Natural killer cell treated with Interleukin-12 subunit alpha and Interleukin-12 subunit beta and Interleukin-15 and Interleukin-18, amount 100 ng/mL, for 72 hours (primary cell): ENCODE results near the gene KMT2B. TPM values are rescaled to one million over a fixed set of nuclear protein-coding genes. Genes with fewer than 3 reads are reported as not detected.

ENCODE experiments used
- ATAC-seq, 2 donors: fragments of 150-1000 bp; cut with Tn5 transposase in 1 of 2; sonication (Bioruptor Pico), chemical (Tn5 transposase) in 1 of 2; 2 replicates each; pipeline ENCODE4 v1.10.0; 2021
- DNase-seq: peaks from one replicate; pipeline ENCODE4 v3.0.0; 2022; ENCODE audit warnings: low spot score
- H3K27ac Mint-ChIP-seq, 2 donors: 1 replicate in 1 of 2; 2 replicates in 1 of 2; pipeline ENCODE4 v1.8.0; 2022; ENCODE audit warnings: mixed read lengths in 2 of 2, mild to moderate bottlenecking in 1 of 2, moderate library complexity in 1 of 2
- H3K27me3 Mint-ChIP-seq, 2 donors: 1 replicate in 1 of 2; 2 replicates in 1 of 2; pipeline ENCODE4 v1.8.0; 2022; ENCODE audit warnings: mixed read lengths in 2 of 2
- H3K36me3 Mint-ChIP-seq: one replicate; pipeline ENCODE4 v1.8.0; 2022; ENCODE audit warnings: mixed read lengths
- H3K4me1 Mint-ChIP-seq, 2 donors: 1 replicate in 1 of 2; 2 replicates in 1 of 2; pipeline ENCODE4 v1.8.0; 2022; ENCODE audit warnings: low read depth in 2 of 2, mixed read lengths in 2 of 2, mild to moderate bottlenecking in 1 of 2
- H3K4me3 Mint-ChIP-seq: one replicate; pipeline ENCODE4 v1.8.0; 2022; ENCODE audit warnings: mixed read lengths
- H3K9me3 Mint-ChIP-seq: 2 replicates; pipeline ENCODE4 v1.8.0; 2022; ENCODE audit warnings: mixed read lengths
- total RNA-seq, 2 donors: library from RNA; stranded (reverse); gene quantifications; one replicate each; pipeline ENCODE4 v1.2.3, GENCODE V29; 2022

The KMT2B gene
- total RNA-seq, 2 donors from 2014 or later = 80.1 to 137 TPM

GRCh38 chr19:35693835-35694599 lies 23.8 kb upstream of the KMT2B start:
- Mint-ChIP-seq H3K4me1 (peaks cover 0 to 16% of the 10 kb centered on the region in 2 donors), H3K36me3 (no peaks in the 10 kb centered on the region), H3K27ac (peak overlapping the region; percentile 39 to 67), H3K9me3 (no peaks in the 10 kb centered on the region), H3K27me3 (no peaks in the 10 kb centered on the region), H3K4me3 (no peak overlapping the region)
- peak; percentile 91 for DNase-seq
- peak; percentile 100 for ATAC-seq

GRCh38 chr19:35695895-35696422 lies 21.8 kb upstream of the KMT2B start:
- Mint-ChIP-seq H3K36me3 (no peaks in the 10 kb centered on the region), H3K27ac (no peak overlapping the region), H3K9me3 (no peaks in the 10 kb centered on the region), H3K27me3 (no peaks in the 10 kb centered on the region), H3K4me3 (no peak overlapping the region), H3K4me1 (peaks cover 0 to 20% of the 10 kb centered on the region in 2 donors)
- DNase-seq = no peak
- no peak for ATAC-seq

GRCh38 chr19:35696835-35697234 lies 21.0 kb upstream of the KMT2B start:
- no peaks in the 10 kb centered on the region for H3K9me3 Mint-ChIP-seq
- H3K36me3 Mint-ChIP-seq = no peaks in the 10 kb centered on the region
- no peak overlapping the region for H3K4me3 Mint-ChIP-seq
- ATAC-seq (no peak), DNase-seq (no peak)
- peak overlapping the region in 1 of 2 donors; percentile 25 for H3K27ac Mint-ChIP-seq
- peaks cover under 1 to 20% of the 10 kb centered on the region in 2 donors for H3K4me1 Mint-ChIP-seq
- no peaks in the 10 kb centered on the region for H3K27me3 Mint-ChIP-seq

- peak overlapping the region; percentile 85 to 98 for H3K27ac Mint-ChIP-seq
- H3K36me3 Mint-ChIP-seq = no peaks in the 10 kb centered on the region
- H3K4me1 Mint-ChIP-seq = peaks cover 9 to 14% of the 10 kb centered on the region in 2 donors
- H3K9me3 Mint-ChIP-seq = no peaks in the 10 kb centered on the region
- H3K27me3 Mint-ChIP-seq = peaks cover 0 to 3% of the 10 kb centered on the region in 2 donors
- peak overlapping the region; percentile 98 for H3K4me3 Mint-ChIP-seq
- peak; percentile 99 to 100 for ATAC-seq
- DNase-seq = peak; percentile 96
Measured at GRCh38 chr19:35702223-35703012, 15.4 kb upstream of the KMT2B start.

GRCh38 chr19:35703343-35703742 lies 14.5 kb upstream of the KMT2B start:
- ATAC-seq (no peak), DNase-seq (no peak)
- no peaks in the 10 kb centered on the region for H3K36me3 Mint-ChIP-seq
- H3K9me3 Mint-ChIP-seq = no peaks in the 10 kb centered on the region
- peak overlapping the region; percentile 98 for H3K4me3 Mint-ChIP-seq
- H3K4me1 Mint-ChIP-seq = peaks cover 9 to 16% of the 10 kb centered on the region in 2 donors
- H3K27me3 Mint-ChIP-seq = peaks cover 0 to 3% of the 10 kb centered on the region in 2 donors
- H3K27ac Mint-ChIP-seq = no peak overlapping the region

- H3K27me3 Mint-ChIP-seq = peaks cover 0 to 3% of the 10 kb centered on the region in 2 donors
- no peaks in the 10 kb centered on the region for H3K36me3 Mint-ChIP-seq
- H3K4me3 Mint-ChIP-seq = no peak within 1 kb of the TSS
- no peaks in the 10 kb centered on the region for H3K9me3 Mint-ChIP-seq
- no peak within 1 kb of the TSS for H3K27ac Mint-ChIP-seq
- DNase-seq (no peak), ATAC-seq (no peak)
- peaks cover 9 to 15% of the 10 kb centered on the region in 2 donors for H3K4me1 Mint-ChIP-seq
Measured at GRCh38 chr19:35704218-35704617, 13.6 kb upstream of the KMT2B start, which contains the start of gene ZBTB32. Gene ZBTB32, plus strand, starts transcription at chr19:35704558. Its CDS starts 10,069 bp downstream, at chr19:35714627.

GRCh38 chr19:35708391-35708790 lies 9.4 kb upstream of the KMT2B start:
- ATAC-seq (no peak), DNase-seq (no peak)
- no peaks in the 10 kb centered on the region for H3K36me3 Mint-ChIP-seq
- H3K4me1 Mint-ChIP-seq = peaks cover 23 to 27% of the 10 kb centered on the region in 2 donors
- H3K27me3 Mint-ChIP-seq = no peaks in the 10 kb centered on the region
- peak overlapping the region; percentile 17 for H3K4me3 Mint-ChIP-seq
- H3K9me3 Mint-ChIP-seq = no peaks in the 10 kb centered on the region
- H3K27ac Mint-ChIP-seq = peak overlapping the region in 1 of 2 donors; percentile 46

- peaks cover 18% of the 10 kb centered on the region for H3K36me3 Mint-ChIP-seq
Measured at GRCh38 chr19:35710784-35711723, 6.7 kb upstream of the KMT2B start.

GRCh38 chr19:35712567-35713505 lies 5.0 kb upstream of the KMT2B start:
- Mint-ChIP-seq H3K36me3 (peaks cover 26% of the 10 kb centered on the region), H3K4me1 (peaks cover 49 to 53% of the 10 kb centered on the region in 2 donors), H3K9me3 (no peaks in the 10 kb centered on the region), H3K27ac (peak overlapping the region; percentile 96 to 99), H3K4me3 (peak overlapping the region; percentile 98), H3K27me3 (no peaks in the 10 kb centered on the region)
- peak; percentile 37 to 55 for ATAC-seq
- peak; percentile 87 for DNase-seq

More at GRCh38 chr19:35710784-35711723, 6.7 kb upstream of the KMT2B start:
- Mint-ChIP-seq H3K4me1 (peaks cover 41 to 44% of the 10 kb centered on the region in 2 donors), H3K27ac (peak overlapping the region; percentile 96 to 99), H3K9me3 (no peaks in the 10 kb centered on the region), H3K27me3 (no peaks in the 10 kb centered on the region), H3K4me3 (peak overlapping the region; percentile 88)
- peak; percentile 80 for DNase-seq
- peak; percentile 63 to 66 for ATAC-seq

GRCh38 chr19:35713506-35713850 lies 4.3 kb upstream of the KMT2B start:
- no peaks in the 10 kb centered on the region for H3K27me3 Mint-ChIP-seq
- H3K9me3 Mint-ChIP-seq = no peaks in the 10 kb centered on the region
- peaks cover 49 to 50% of the 10 kb centered on the region in 2 donors for H3K4me1 Mint-ChIP-seq
- H3K27ac Mint-ChIP-seq = peak overlapping the region; percentile 96 to 99
- DNase-seq (no peak), ATAC-seq (no peak)
- H3K36me3 Mint-ChIP-seq = peaks cover 26% of the 10 kb centered on the region
- peak overlapping the region; percentile 98 for H3K4me3 Mint-ChIP-seq

GRCh38 chr19:35713904-35714495 lies 3.8 kb upstream of the KMT2B start:
- H3K27me3 Mint-ChIP-seq = no peaks in the 10 kb centered on the region
- peak overlapping the region; percentile 96 to 99 for H3K27ac Mint-ChIP-seq
- no peaks in the 10 kb centered on the region for H3K9me3 Mint-ChIP-seq
- DNase-seq (no peak), ATAC-seq (no peak)
- peaks cover 26% of the 10 kb centered on the region for H3K36me3 Mint-ChIP-seq
- peak overlapping the region; percentile 98 for H3K4me3 Mint-ChIP-seq
- peaks cover 49% of the 10 kb centered on the region in 2 donors for H3K4me1 Mint-ChIP-seq
